ENCODE data around the gene OR9Q1.

The OR9Q1 gene

DNA sequence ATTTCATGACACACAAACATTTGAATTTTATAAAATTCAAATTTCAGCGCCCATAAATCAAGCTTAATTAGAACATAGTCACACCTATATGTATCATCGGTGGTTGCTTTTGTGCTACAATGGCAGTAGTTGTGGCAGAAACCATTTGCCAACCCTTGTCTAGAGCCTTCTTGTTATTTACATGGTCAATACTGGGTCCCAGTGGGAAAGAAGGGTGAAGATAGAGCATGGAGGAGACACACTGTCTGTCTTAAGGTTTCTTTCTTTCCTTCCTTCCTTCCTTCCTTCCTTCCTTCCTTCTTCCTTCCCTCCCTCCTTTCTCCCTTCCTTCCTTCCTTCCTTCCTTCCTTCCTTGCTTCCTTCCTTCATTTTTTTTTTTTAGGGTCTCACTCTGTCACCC lies 10.8 kb downstream of the OR9Q1 start:
- DNase-seq = no peak

DNA sequence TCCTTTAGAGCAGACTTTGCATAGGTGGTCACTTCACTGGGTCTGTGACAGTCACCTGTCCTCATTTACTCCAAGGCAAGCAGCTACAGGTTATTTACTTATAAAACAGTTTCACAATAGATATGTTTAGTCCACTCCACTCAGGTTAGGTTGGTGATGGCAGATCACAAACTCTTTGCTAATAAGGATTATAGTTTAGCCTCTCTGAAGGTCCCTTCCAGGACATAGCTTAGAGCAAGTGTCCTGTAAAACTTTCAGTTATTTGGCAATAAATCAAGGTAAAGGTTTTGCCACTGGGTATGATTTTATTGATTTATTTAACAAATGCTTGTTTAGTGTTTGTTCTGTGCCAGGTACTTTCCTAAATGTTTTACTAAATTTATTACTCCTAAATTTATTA lies 15.9 kb downstream of the OR9Q1 start:
- no peak for DNase-seq

DNA sequence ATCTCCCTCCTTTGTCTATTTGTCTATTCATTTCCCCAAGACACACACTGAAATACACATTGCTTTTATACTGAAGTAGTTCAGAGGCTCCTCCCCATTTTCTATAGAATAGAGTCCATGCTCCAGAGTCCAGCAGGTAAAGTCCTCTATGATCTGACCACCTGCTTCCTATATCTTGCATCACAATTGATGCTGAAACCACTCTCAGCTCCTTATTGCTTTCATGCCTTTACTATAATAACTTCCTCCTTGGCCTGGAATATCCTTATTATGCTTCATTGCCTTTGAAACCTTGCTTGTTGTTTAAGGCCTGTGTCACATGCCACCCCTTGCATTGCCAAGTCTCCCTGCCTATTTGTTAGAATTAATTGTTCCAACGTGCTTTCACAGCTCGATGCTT lies 19.7 kb downstream of the OR9Q1 start:
- DNase-seq = no peak

DNA sequence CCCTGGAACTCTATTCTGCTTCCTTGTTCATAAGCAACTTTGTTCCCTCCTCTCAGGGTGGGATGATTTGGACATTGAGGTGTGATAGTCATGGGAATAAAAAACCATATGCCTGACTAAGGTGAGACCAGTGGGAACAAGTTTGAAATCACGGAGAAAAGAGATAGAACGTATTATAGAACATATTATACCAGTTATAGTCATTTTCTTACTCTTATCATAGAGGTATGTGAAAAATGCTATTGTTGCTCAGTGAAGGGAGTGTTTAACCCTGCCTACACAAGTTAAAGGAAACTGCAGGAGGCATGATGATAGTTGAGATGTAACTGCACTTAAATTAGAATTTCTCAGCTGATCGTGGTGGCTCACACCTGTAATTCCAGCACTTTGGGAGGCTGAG lies 22.6 kb downstream of the OR9Q1 start:
- DNase-seq = no peak

DNA sequence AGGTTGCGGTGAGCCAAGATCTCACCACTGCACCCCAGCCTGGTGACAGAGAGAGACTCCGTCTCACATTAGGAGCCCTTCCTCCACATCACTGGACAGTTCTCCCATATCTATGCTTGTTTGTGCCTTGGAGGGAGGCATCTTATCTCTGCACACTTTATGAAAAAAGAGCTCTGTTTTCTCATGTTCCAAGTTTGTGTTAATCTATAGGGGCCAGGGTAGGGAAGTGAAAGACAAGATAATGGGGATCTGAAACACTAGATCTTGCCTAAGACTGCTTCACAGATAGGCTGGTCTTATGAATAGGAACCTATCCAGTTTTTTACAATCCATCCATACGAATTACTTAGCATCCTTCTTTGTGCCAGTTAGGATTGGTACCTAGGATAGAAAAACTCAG lies 24.1 kb downstream of the OR9Q1 start:
- no peak for DNase-seq

DNA sequence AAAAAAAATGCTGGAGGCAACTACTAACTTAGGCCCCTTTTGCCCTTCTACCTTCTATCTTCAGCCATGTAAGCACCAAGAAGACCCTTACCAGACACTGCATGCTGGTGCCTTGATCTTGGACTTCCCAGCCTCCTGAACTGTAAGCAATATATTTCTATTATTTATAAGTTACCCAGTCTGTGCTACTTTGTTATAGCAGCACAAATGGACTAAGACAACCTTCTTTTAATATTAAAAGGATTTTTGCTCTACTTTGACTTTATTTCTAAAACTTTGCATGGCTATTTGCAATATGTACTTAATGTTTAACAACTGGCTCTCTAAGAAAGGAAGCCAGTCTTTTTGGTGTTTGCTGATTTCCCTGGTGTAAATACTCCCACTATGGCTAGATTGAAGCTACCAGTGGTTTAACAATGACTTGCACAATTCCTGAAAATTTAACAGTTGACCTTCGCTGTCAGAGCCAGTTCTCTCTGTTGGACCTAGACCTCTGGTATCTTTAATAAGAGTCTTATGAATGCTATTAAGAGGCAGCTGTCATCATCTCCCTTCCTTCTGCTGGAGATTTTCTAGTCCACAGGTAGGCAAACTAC lies 32.2 kb downstream of the OR9Q1 start:
- DNase-seq = no peak

DNA sequence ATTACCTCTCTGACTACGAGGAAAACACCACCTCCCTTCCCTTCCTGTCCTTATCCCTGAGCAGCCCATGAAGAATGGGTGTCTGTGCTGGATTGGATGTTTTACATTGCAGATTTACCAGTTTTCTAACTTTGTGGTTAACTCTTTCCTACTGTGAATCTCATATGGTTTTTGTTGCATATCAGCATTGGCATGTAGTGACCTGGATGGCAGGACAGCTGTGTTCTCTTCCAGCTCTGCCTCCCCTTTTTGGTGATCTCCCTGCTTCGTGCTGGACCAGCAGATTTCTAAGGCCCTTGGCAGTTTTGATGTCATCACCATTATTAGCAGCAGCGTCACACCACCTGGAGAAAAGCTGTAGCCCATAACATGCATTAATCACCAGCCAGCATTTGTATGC lies 33.8 kb downstream of the OR9Q1 start:
- DNase-seq = no peak

DNA sequence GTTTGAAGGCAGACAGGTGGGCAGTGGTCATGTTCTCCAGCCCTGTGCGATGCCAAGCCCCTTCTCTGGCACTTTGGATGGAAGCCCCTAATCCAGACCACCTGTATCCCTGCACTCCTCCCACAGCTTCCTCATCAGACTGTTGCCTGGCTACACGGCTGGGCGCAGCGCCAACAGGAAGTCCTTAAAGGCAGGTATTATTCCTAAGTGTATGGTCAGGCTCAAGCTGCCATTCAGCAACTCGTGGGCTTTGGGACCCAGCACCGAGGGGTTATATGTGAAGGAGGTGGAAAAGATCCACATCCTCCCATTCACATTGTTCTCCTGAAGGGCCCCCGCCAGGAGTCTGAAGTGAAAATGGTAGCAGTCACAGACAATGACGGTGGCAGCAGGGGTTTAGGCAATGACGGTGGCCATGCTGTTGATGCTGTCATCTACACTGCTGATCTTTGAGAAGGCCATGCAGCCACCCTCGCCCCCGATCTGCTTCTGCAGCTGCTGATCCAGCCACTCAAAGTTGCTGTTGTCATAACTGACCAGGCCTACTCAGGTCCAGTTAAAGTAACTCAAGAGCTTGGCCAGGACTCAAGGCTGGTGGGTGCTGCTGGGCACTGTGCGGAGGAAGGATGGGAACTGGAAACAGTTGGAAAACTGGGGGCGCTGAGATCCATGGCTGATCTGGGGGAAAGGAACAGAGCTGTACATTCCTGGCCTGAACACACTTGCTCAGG lies 34.8 kb downstream of the OR9Q1 start:
- DNase-seq = peak; percentile 23 to 74 (median 39)

DNA sequence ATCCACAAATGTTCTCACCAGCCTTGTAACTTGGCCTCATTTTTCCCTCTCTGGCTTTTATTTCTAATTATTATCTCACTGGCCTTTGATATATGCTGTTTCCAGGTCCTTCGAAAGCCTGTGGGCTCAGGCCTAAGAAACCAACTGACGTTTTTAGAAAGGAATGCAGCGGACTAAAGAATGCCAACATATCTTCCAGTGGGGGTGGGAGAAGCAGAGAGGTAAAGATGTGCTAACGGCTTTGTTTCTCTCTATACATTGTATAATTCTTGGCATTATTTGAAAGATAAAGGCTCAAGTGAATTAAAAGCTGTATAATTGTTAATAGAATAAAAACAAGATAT lies 35.3 kb downstream of the OR9Q1 start:
- no peak for DNase-seq

DNA sequence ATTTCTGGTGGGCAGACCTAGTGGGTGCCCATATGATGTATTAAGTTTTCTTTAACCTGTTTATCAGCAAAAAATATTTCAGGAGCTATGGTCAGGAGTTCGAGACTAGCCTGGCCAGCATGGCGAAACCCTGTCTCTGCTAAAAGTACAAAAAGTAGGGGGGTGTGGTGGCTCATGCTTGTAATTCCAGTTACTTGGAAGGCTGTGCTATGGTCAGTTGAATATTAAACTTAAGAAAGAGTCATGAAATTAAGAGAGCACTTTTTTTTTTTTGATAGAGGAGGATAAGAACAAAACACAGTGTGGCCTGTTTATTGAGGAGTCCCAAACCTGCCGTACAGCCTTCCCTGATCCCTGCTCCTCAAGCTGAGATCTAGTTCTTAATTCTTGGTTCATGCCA lies 36.9 kb downstream of the OR9Q1 start:
- no peak for DNase-seq

DNA sequence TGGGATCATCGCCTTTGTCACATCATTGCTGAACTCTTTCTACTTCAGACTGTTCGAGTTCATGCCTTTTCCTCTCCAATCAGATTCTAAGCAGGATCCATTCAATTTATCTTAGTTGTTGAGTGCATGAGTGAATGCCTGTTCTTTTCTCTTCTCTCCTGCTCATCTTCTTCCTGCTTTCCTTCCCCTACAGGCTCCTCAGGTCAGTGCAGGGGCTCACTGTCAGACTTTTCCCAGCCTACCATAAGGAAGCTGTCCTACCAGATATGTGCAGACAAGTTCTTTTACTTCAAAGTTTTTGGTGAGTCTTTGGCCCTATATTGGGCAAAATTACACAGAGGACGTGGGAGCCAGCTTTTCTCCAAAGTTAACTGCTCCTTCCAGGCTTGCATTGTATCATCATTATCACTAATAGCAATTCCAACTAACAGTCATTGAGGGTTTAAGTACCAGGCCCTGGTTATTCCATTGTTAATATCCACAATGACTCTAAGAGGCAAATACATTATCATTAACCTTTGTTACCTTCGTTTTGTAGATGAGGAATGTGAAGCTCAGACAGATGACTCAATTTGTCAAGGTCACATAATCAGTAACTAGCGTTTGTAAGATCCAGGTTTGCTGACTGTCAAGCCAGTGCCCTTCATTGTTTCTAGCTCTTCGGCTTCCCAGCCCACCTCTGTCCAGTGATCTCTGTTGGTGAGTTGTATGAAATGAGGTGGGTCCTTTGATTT lies 37.4 kb downstream of the OR9Q1 start:
- DNase-seq = no peak

DNA sequence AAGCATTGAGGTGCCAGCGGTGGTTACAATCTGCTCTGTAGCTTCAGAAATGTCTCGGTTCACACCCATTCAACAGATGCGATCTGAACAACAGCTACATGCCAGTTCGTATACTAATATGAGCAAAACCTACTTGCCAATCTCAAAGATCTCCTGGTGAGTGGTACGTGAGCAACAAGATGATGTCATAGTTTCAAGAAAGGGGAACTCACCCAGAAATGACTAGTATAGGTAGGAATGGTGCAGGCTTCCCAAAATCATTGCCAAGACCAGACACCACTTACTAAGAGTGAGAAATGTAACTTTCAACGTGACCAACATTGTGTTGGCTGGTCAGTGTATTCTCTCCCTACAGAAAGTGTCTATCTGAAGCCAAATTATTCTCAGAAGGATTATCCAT lies 38.1 kb downstream of the OR9Q1 start:
- DNase-seq = no peak

DNA sequence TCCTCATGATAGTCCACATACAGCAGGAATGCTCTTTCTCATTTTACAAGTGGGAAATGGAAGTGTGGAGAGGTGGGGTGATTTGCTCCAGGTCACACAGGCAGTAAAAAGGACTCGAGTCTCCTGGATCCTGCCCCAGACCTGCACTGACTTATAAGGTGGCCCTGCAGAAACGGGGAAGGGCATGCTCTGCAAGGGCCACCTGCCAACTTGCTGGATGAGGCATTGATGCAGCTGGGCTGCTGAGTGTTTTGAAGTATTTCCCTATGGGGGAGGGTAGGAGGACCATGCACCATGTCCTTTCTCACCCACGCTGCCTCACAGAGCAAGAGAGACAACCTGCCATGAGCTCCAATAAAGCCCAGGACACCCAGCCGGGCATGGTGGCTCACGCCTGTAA lies 44.0 kb downstream of the OR9Q1 start:
- no peak for DNase-seq

DNA sequence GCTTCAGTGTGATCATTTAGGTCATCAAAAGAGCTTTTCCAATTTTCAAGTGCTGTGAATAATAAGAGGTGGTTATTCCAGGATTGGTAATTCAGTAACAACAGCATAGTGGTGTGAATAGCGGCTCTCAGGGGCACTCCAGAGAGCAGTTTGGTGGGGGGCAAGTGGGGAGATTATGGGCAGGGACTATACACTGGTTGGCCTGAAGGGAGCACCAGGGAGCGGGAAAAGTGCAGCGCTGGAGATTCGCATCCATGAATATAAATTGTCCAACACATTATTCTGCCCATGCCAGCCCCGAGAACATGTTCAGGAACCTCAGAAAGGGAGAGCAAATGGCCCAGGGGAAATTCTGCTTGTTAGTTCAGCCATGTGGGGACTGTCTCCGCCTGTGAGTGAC lies 45.0 kb downstream of the OR9Q1 start:
- no peak for DNase-seq

DNA sequence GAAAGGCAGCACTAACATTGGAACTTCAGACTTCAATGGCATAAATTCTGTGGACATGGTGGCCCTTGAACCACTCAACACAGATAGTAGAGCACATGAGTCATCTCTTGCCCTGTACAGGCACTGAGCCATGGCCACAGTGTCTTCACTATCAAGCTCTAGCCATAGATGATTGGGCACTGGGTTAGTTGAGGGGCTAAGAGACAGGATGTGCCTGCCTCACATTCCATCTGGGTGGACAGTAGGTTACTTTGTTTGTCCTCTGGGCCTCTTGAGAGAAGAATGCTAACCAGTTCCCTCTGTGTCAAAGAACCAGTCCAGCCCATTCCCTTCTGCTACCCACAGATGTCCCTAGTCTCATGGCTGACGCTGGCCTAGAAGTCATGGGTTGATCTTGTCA lies 46.9 kb downstream of the OR9Q1 start:
- no peak for DNase-seq

DNA sequence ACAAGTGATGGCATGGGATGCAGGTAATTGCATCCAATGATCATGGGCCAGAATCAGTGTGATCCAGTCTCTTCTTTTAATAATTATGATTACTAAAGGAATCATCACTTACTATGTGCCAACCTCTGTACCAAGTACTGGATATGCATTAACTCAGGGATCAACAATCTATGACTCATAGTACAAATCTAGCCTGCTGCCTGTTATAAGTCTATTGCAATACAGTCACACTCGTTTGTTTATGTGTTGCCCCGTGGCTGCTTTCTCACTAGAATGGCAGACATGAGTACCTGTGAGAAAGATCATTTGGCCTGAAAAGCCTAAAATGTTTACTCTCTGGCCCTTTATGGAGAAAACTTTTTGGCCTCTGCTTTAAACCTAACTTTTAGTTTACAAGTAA lies 52.1 kb downstream of the OR9Q1 start:
- DNase-seq = no peak

DNA sequence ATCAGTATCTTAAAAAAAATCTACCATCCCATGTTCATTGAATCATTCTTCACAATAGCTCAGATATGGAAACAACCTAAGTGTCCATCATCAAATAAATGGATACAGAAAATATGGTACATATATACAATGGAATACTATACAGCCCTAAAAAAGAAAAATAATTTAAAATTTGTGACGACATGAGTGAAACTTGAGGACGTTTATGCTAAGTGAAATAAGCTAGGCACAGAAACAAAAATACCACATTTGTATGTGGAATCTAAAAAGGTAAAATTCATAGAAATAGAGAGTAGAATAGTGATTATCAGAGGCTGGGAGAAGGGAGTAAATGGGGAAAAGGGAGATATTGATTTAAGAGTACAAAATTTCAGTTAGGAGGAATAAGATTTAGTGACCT lies 62.8 kb downstream of the OR9Q1 start:
- DNase-seq = no peak

DNA sequence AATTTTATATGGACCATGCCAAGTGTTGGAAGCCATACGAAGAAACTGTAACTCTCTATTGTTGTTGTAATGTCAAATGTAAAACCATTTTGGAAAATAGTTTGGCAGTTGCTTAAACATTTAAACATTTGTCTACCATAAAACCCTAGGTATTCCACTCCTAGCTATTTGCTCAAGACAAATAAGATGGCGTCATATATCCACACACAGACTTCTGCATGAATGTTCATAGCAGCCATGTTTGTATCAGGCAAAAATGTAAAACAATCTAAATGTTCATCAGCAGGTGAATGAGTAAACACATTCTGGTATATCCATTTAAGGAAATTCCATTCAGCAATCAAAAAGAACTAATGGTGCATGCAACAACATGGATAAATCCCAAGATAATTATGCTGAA lies 73.8 kb downstream of the OR9Q1 start:
- no peak for DNase-seq

DNA sequence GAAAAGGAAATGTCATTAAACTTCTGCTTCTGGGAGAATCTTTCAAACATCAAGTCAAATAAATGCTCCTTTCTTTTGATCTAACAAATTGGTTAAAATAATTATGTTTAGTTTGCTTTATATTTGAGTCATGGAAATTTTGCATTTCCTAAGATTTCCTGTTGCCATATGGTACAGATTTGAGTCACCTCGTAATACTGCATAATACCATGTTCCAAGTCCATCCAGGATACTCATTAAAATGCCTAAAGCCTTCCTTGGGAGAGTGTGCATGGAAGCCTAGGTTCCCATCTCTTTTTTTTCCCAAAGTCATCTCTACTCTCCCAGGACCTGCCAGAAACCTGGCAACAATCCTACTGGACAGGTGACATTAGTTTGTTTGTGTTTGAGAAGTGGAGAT lies 97.4 kb downstream of the OR9Q1 start:
- no peak for DNase-seq

DNA sequence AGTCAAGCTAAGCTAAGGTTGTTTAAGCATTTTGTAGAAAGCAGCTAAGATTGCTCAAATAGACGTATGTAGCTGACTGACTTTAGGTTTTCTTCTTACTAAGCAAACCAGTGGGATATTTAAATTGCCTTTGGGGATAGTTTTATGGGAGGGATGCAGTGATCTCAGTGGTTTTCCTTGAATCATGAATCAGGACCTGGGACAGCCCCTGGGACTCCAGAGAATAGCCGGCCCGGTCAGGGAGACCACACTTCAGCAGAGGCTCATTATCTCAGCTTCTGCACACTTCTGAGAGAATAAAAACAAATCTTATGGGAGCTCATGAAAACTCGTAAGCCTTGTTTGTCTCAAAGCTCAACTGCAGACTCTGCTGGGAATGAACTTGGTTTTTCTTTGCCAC lies 101.8 kb downstream of the OR9Q1 start, which contains the start of gene OR9I1:
Gene OR9I1 (minus strand): TSS at position 62 of the 400 bp plus-strand sequence. CDS start 6,086 bp downstream, outside the sequence.
- no peak for DNase-seq

DNA sequence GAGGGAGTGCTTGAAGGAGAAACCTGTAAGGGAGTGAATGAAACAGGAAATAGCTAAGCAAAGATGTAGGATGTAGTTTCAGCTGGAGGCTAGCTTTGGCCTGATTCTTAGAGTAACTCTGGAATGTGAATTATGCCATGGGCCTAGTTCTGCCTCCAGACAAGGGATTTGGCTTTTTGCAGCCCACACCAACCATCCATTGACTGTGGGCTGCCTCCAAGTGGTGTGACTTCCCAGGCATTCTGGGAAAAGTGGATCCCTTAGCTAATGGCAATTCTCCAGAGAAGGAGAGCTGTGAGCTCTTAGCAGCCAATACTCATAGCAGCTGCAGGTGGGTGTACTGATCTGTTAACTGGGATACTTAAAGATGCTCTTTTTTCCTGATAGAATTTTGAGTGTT lies 103.7 kb downstream of the OR9Q1 start:
- no peak for DNase-seq

DNA sequence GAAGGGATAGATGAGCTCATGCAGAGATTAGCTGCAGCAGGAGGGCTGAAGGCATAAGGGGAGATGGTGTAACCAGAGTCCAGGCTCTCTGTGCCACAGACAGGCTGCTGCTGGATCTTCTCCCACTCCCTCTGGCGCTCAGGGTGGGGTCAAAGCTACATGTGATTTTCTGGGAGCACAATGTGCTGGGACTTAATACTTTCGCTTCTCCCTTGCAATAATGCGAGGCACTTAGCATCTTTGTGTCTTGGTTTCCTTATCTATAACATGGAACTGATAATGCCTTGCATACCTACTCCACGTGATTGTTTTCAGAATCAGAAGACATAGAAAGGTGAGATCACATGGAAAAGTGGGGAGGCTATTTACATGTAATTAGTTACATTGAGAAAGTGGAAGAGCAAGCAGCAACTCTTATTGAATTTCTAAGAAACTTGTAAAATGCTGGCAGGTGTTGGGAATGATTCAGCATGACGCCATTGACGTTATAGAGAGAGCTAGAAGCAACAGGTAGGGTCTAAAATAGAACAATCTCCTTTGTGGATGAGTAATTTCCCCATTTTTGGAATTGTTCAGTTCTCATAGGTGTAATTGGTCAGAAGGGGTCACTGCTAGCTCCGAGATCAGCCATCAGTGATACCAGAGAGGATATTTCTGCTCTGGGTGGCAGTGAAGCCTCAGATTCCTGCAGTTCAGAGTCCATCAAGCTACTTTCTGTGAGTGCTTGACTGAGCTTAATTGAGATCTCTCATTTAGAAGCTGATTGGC lies 109.8 kb downstream of the OR9Q1 start:
- DNase-seq = no peak

DNA sequence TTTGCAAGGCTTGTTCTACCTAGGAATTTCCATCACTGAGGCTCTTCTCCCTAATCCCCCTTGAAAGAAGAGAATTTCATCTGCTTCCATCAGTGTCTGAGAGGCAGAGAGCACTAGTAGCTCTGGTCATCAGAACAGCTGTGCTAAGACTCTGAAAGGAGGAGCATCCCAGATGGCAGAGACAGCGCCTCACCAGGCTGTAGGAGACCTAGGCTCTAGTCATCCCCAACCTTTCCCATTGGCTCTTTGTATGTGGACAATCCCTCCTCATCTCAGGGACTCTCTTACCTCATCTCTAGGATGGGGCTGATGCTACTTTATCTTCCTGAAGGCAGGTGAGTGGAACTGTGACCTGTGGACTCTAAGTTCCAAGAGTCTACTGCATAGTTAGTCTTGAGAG lies 110.5 kb downstream of the OR9Q1 start:
- no peak for DNase-seq

DNA sequence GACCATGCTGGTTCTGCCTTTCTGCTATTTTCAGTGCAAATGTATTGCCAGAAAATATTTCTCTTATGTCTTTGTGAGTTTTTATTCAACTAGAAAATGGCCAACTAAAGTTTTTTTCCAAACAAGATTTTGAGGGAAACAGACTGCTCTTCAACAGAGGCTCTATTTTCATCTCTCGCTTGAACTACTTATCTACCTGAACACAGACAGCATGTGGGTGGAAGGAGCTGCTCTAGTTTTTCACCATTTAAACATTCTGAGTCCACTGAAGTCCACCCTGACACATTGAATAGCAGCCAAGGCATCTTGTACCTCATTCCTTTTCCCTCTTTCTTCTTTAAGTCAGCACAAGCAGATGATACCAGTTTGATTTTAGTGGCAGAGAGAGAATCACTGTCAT lies 111.5 kb downstream of the OR9Q1 start:
- DNase-seq = no peak
